Cardiac muscle cell (in vitro differentiated cells and primary cell): ENCODE data around the gene RNF208. TPM values are rescaled to one million over a fixed set of nuclear protein-coding genes. Genes with fewer than 3 reads are reported as not detected.

ENCODE experiments used
- DNase-seq, 2 donors: peaks; one replicate each; pipeline versions ENCODE4 v3.0.0 to v3.0.0-alpha.2; 2010 to 2017; ENCODE audit warnings: low read depth in 1 of 2, low spot score in 1 of 2
- H3K27ac ChIP-seq: fragments of 200-600 bp; sonication (generic); 2 replicates; pipeline ENCODE4 v1.5.1; 2016
- H3K27me3 ChIP-seq: fragments of 200-600 bp; sonication (generic); 2 replicates; pipeline ENCODE4 v1.6.0; 2016; ENCODE audit warnings: control low read depth
- H3K36me3 ChIP-seq: fragments of 200-600 bp; sonication (generic); 2 replicates; pipeline ENCODE4 v1.5.1; 2016; ENCODE audit warnings: control low read depth
- H3K4me1 ChIP-seq: fragments of 200-600 bp; sonication (generic); 2 replicates; pipeline ENCODE4 v1.8.1; 2017; ENCODE audit warnings: low read depth, mild to moderate bottlenecking, mixed run types
- H3K4me3 ChIP-seq: fragments of 200-600 bp; sonication (generic); 2 replicates; pipeline ENCODE4 v1.5.1; 2016; ENCODE audit warnings: mild to moderate bottlenecking
- H3K9me3 ChIP-seq: fragments of 200-600 bp; sonication (generic); 2 replicates; pipeline ENCODE4 v1.5.1; 2017; ENCODE audit warnings: low read depth, mild to moderate bottlenecking, control low read depth
- CTCF ChIP-seq: IDR thresholded peaks from 2 replicates; pipeline ENCODE4 v1.5.1; 2012; ENCODE audit warnings: low read depth, mild to moderate bottlenecking, low read length
- polyA plus RNA-seq: library from polyadenylated mRNA; unstranded; fragments of >200 nt; fragmentation: Nextera tagmentation; extraction: Ambion mirVana; gene quantifications from 2 replicates; pipeline ENCODE4 v1.2.1, GENCODE V29; 2016
- total RNA-seq: library from RNA; depleted of rRNA; stranded (reverse); fragments of >200 nt; gene quantifications from 2 replicates; pipeline ENCODE4 v1.2.3, GENCODE V29; 2016

The RNF208 gene
- total and polyA plus RNA-seq, 2 experiments from 2014 or later: 6.1 to 23.1 TPM

GRCh38 chr9:137233143-137233980 lies 11.3 kb upstream of the RNF208 start:
- Histone ChIP-seq H3K9me3 (no peaks in the 10 kb centered on the region), H3K4me1 (peaks cover 14% of the 10 kb centered on the region), H3K27ac (no peak overlapping the region), H3K36me3 (no peaks in the 10 kb centered on the region), H3K27me3 (no peaks in the 10 kb centered on the region), H3K4me3 (no peak overlapping the region)
- no peak for TF ChIP-seq CTCF
- DNase-seq: no peak

GRCh38 chr9:137232510-137232909 lies 10.5 kb upstream of the RNF208 start:
- TF ChIP-seq CTCF: no peak
- no peaks in the 10 kb centered on the region for H3K27me3 ChIP-seq
- DNase-seq: no peak
- peaks cover 17% of the 10 kb centered on the region for H3K4me1 ChIP-seq
- no peak overlapping the region for H3K4me3 ChIP-seq
- no peaks in the 10 kb centered on the region for H3K9me3 ChIP-seq
- no peak overlapping the region for H3K27ac ChIP-seq
- H3K36me3 ChIP-seq: no peaks in the 10 kb centered on the region

- TF ChIP-seq CTCF: no peak
- Histone ChIP-seq H3K9me3 (no peaks in the 10 kb centered on the region), H3K27ac (no peak overlapping the region), H3K4me1 (peaks cover 16% of the 10 kb centered on the region), H3K27me3 (no peaks in the 10 kb centered on the region), H3K36me3 (no peaks in the 10 kb centered on the region), H3K4me3 (no peak overlapping the region)
- no peak for DNase-seq
Observed at GRCh38 chr9:137232101-137232500, 10.1 kb upstream of the RNF208 start.

GRCh38 chr9:137231372-137232039 lies 9.5 kb upstream of the RNF208 start:
- Histone ChIP-seq H3K27ac (no peak overlapping the region), H3K4me1 (peaks cover 13% of the 10 kb centered on the region), H3K4me3 (no peak overlapping the region), H3K9me3 (no peaks in the 10 kb centered on the region), H3K36me3 (no peaks in the 10 kb centered on the region), H3K27me3 (no peaks in the 10 kb centered on the region)
- DNase-seq: no peak
- no peak for TF ChIP-seq CTCF

GRCh38 chr9:137230705-137231371 lies 8.8 kb upstream of the RNF208 start, which contains the start of gene SLC34A3:
TSS of gene SLC34A3 (plus strand) at chr9:137230901. CDS start at chr9:137231703, 802 bp downstream.
- no peak for TF ChIP-seq CTCF
- Histone ChIP-seq H3K36me3 (no peaks in the 10 kb centered on the region), H3K27me3 (no peaks in the 10 kb centered on the region), H3K27ac (no peak within 1 kb of the TSS), H3K4me1 (peaks cover 8% of the 10 kb centered on the region), H3K9me3 (no peaks in the 10 kb centered on the region), H3K4me3 (no peak within 1 kb of the TSS)
- no peak for DNase-seq
